Stimulated activated CD8-positive, alpha-beta memory T cell treated with anti-CD3 and anti-CD28 coated beads, Interleukin-2, amount 100 ng/mL, for 48 hours (primary cell): ENCODE measurements around the gene TECTB.

ENCODE experiments used
- DNase-seq, 2 donors: peaks; one replicate each; pipeline ENCODE4 v3.0.0-alpha.2; 2020; ENCODE audit warnings: low read depth in 2 of 2

Gene TECTB

DNA sequence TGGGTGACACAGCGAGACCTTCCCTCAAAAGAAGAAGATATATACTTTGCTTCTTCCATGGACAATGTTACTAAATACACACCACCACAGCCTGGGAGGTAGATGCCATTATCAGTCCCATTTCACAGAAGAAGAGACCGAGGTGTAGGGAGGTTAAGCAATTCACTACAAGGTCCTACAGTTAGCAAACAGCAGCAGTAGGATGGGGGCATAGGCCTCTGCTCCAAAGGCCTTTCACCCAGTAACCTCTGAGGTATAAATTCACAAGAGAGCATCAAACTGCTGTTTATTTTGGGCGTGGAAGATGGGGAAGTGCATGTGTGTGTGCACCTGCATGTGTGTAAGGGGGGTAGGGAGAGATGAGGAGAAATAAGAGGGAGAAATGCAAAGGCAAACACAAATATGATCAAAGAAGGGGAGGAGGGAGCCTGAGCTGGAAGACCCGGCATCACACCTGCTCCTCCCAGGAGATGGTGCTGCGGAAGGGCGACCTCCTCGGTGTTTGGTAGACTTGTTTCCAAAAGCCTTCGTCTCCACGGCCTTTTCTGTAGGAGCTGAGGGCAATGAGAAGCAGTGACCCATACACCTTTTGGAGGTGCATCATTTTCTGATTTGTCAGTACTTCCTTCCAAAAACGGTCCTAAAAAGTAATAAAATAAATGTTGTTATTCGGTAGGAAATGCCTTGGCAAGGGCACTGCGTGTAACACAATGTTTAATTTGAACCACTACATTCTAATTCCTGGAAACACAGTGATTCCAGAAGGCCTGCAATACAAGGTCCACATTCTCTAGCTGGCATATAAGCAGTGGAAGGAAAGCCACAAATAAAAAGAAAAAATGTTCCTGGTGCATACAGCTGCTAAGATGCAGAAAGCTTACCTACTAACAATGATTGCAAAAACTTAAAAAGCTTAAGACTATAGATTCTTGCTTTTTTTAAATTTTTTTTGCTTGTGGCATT lies 64.8 kb downstream of the TECTB start:
- DNase-seq = no peak

- no peak for DNase-seq
Measured at GRCh38 chr10:112348759-112349158, 65.6 kb downstream of the TECTB start.

- no peak for DNase-seq
Measured at GRCh38 chr10:112349521-112350085, 66.4 kb downstream of the TECTB start.

GRCh38 chr10:112351146-112351545 lies 67.9 kb downstream of the TECTB start:
- no peak for DNase-seq

- DNase-seq = no peak
Measured at GRCh38 chr10:112352044-112352443, 68.8 kb downstream of the TECTB start.

DNA sequence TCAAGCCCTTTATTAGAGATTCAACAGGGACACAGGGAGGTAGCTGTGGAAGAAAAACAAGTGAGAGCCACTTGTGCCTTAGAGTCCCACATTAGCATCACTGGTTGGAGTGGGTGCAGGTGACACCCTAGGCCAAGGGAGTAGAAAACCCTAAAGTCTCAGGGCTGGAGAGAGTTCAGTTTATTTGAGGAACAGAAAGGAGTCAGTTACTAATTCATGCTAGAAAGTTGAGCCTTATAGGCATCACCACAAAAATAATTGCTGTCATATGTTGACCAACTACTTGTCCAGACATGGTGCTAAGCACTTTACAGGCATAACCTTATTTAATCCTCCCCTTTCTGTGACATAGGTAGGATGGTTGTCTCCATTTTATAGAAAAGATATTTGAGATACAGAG lies 69.8 kb downstream of the TECTB start:
- DNase-seq = no peak
